Neutrophil (primary cell): ENCODE data around the gene PRR35.

Source experiments
- H3K27ac ChIP-seq: fragments of 200-600 bp; sonication (generic); 2 replicates; pipeline ENCODE4 v1.5.1; 2016; ENCODE audit warnings: mild to moderate bottlenecking, moderate library complexity
- H3K27me3 ChIP-seq: fragments of 200-600 bp; sonication (generic); 2 replicates; pipeline ENCODE4 v1.6.0; 2016; ENCODE audit warnings: mild to moderate bottlenecking
- H3K36me3 ChIP-seq: fragments of 200-600 bp; sonication (generic); 2 replicates; pipeline ENCODE4 v1.5.1; 2017
- H3K4me1 ChIP-seq, 2 experiments: fragments of 200-600 bp in 1 of 2; sonication (generic) in 1 of 2; 1 replicate in 1 of 2; 2 replicates in 1 of 2; pipeline versions ENCODE4 v1.5.1 to v1.6.1; 2013 to 2016; ENCODE audit warnings: low read depth in 1 of 2, low read length in 1 of 2, mild to moderate bottlenecking in 1 of 2, moderate library complexity in 1 of 2; ENCODE audit not compliant: control insufficient read depth in 1 of 2, insufficient read depth in 1 of 2
- H3K4me3 ChIP-seq, 2 experiments: fragments of 200-600 bp in 1 of 2; sonication (generic) in 1 of 2; 1 replicate in 1 of 2; 2 replicates in 1 of 2; pipeline ENCODE4 v1.5.1; 2013 to 2016; ENCODE audit warnings: low read depth in 1 of 2, low read length in 1 of 2, mild to moderate bottlenecking in 1 of 2, moderate library complexity in 1 of 2
- H3K9me3 ChIP-seq: fragments of 200-600 bp; sonication (generic); 2 replicates; pipeline ENCODE4 v1.5.1; 2016
- CTCF ChIP-seq: fragments of 200-600 bp; sonication (generic); IDR thresholded peaks from 2 replicates; pipeline ENCODE4 v1.5.1; 2016; ENCODE audit warnings: antibody characterized with exemption

Gene PRR35

DNA sequence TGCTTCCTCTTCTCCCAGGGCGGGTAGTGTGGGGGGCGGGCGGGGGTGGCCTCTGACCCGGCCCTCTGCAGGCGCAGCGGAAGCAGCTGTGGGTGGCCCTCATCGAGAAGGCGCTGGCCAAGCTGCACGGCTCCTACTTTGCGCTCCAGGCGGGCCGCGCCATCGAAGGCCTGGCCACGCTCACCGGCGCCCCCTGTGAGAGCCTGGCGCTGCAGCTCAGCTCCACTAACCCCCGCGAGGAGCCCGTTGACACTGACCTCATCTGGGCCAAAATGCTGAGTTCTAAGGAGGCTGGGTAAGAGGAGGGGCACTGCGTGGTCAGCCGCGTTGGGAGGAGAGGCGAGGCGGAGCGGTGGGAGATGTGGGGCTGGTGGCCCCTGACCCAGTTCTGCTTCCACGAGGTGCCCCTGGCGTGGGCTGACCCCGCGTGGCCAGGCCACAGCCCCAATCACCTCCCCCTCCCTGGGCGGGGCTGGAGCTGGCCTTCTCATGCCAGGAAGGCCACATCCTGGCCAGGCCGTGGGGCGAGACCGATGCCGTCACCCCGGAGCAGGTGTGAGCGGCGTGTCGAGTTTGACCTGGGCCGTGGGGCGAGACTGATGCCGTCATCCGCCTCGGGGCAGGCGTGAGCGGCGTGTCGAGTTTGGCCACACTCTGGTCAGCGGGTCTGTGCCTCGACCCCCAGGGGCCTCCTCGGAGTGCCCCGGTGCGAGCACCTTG is 10.5 kb upstream of the PRR35 start:
- Histone ChIP-seq H3K4me3 (no peak overlapping the region), H3K4me1 (peaks cover 15 to 19% of the 10 kb centered on the region in 2 experiments), H3K9me3 (no peaks in the 10 kb centered on the region), H3K27me3 (no peaks in the 10 kb centered on the region), H3K27ac (no peak overlapping the region), H3K36me3 (peaks cover 53% of the 10 kb centered on the region)
- TF ChIP-seq CTCF = no peak

- no peak for TF ChIP-seq CTCF
- H3K4me3 ChIP-seq = no peak overlapping the region
- H3K9me3 ChIP-seq = no peaks in the 10 kb centered on the region
- no peaks in the 10 kb centered on the region for H3K27me3 ChIP-seq
- H3K36me3 ChIP-seq = peaks cover 53% of the 10 kb centered on the region
- H3K4me1 ChIP-seq = peaks cover 14 to 17% of the 10 kb centered on the region in 2 experiments
- H3K27ac ChIP-seq = no peak overlapping the region
Measured at GRCh38 chr16:551210-551609, 9.0 kb upstream of the PRR35 start.

GRCh38 chr16:552171-552570 is 8.0 kb upstream of the PRR35 start:
- peaks cover 53% of the 10 kb centered on the region for H3K36me3 ChIP-seq
- H3K9me3 ChIP-seq = no peaks in the 10 kb centered on the region
- H3K27ac ChIP-seq = no peak overlapping the region
- peaks cover 5 to 8% of the 10 kb centered on the region in 2 experiments for H3K4me1 ChIP-seq
- no peak for TF ChIP-seq CTCF
- H3K4me3 ChIP-seq = no peak overlapping the region
- H3K27me3 ChIP-seq = peaks cover 2% of the 10 kb centered on the region

DNA sequence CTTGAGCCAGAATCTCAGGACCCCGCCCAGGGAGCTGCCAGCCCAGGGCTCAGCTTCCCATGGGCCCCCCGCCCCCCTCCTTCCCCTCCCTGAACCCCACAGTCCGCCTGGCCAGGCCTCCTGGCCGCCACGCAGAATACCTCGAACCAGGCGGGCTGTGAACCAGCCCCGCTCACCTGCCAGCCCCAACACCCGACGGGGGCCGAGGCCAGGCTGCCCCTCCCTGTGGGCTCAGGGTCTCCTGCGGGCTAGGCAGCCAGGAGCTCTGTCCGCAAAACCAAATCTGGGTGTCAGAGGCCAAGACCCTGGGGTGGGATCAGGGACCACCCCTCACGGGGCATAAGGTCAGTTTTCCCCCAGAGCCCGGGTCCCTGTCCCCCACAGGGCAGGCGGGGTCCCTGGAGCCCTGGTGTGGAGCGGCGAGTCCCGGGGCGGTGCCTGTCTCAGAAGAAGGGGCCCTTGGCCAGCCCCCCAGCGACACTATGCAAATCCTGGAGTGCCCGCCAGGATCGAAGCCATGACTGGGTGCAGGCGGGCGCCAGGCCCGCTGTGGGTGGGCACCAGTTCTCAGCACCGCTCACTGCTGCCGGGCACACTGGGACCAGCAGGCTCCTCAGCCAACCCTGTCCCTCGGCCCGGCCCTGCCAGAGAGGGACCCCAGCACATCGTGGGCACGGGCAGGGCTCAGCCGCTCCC is 6.4 kb upstream of the PRR35 start:
- Histone ChIP-seq H3K27ac (no peak overlapping the region), H3K4me3 (no peak overlapping the region), H3K4me1 (no peaks in the 10 kb centered on the region), H3K9me3 (no peaks in the 10 kb centered on the region), H3K27me3 (peaks cover 18% of the 10 kb centered on the region), H3K36me3 (peaks cover 48% of the 10 kb centered on the region)
- TF ChIP-seq CTCF = no peak

GRCh38 chr16:554297-554621 is 5.9 kb upstream of the PRR35 start:
- no peaks in the 10 kb centered on the region for H3K9me3 ChIP-seq
- no peaks in the 10 kb centered on the region for H3K4me1 ChIP-seq
- peaks cover 43% of the 10 kb centered on the region for H3K36me3 ChIP-seq
- no peak overlapping the region for H3K27ac ChIP-seq
- H3K4me3 ChIP-seq = no peak overlapping the region
- no peak for TF ChIP-seq CTCF
- H3K27me3 ChIP-seq = peaks cover 23% of the 10 kb centered on the region
